ENCODE results near the gene PDIA3.

- TF ChIP-seq CTCF (IDR thresholded peaks at IDR 0.05) (no peak), EZH2 (IDR thresholded peaks at IDR 0.05; ENCODE audit: borderline replicate concordance, insufficient read depth, low read depth, low read length, poor library complexity, severe bottlenecking) (no peak)
Observed at GRCh38 chr15:43748376-43748775, 2.1 kb downstream of the PDIA3 start.
